HEK293 (cell line): ENCODE data around the gene ANKRD33B.

ENCODE experiments used
- CTCF ChIA-PET: fragments of 350-600 bp; formaldehyde crosslinking; extraction: SDS; loops from one replicate; lab custom pipeline; 2021; ENCODE audit warnings: antibody characterized with exemption; lab: Yijun Ruan, JAX
- POLR2A ChIA-PET: fragments of 300-600 bp; formaldehyde crosslinking; extraction: SDS; loops from one replicate; lab custom pipeline; 2020; ENCODE audit warnings: antibody characterized with exemption, inconsistent platforms; lab: Yijun Ruan, JAX
- H3K27ac ChIP-seq: fragments of 200-500 bp; sonication (Bioruptor generic); 2 replicates; pipeline ENCODE4 v1.5.1; 2014; ENCODE audit warnings: low read depth, low read length, control low read depth, inconsistent platforms; ENCODE audit errors: extremely low read depth
- H3K36me3 ChIP-seq, 2 experiments: fragments of 200-500 bp in 1 of 2; sonication (Bioruptor generic) in 1 of 2; 1 replicate in 1 of 2; 2 replicates in 1 of 2; pipeline ENCODE4 v1.5.1; 2014 to 2017; ENCODE audit warnings: inconsistent platforms in 2 of 2, low read length in 2 of 2; ENCODE audit not compliant: control insufficient read depth in 2 of 2, insufficient read depth in 1 of 2
- H3K4me1 ChIP-seq: fragments of 200-500 bp; sonication (Bioruptor generic); 2 replicates; pipeline ENCODE4 v1.5.1; 2014; ENCODE audit warnings: mild to moderate bottlenecking, low read length, inconsistent platforms; ENCODE audit not compliant: control insufficient read depth, insufficient read depth
- H3K4me3 ChIP-seq: 2 replicates; pipeline ENCODE4 v1.5.1; 2011; ENCODE audit warnings: low read depth, mild to moderate bottlenecking, control low read depth, low read length, moderate library complexity
- H3K9me3 ChIP-seq: fragments of 200-500 bp; sonication (Bioruptor generic); 2 replicates; pipeline ENCODE4 v1.5.1; 2014; ENCODE audit warnings: low read depth, low read length, inconsistent platforms; ENCODE audit not compliant: control insufficient read depth, insufficient read depth
- GFI1B ChIP-seq: fragments of 450-650 bp; formaldehyde crosslinking; IDR thresholded peaks from 2 replicates; pipeline ENCODE4 v1.5.1; 2016; ENCODE audit warnings: missing biosample characterization, missing genetic modification characterization
- SCRT2 ChIP-seq: fragments of 450-650 bp; formaldehyde crosslinking; IDR thresholded peaks from 2 replicates; pipeline ENCODE4 v1.5.1; 2016; ENCODE audit warnings: missing biosample characterization, missing genetic modification characterization
- ZBTB20 ChIP-seq: fragments of 450-650 bp; formaldehyde crosslinking; IDR thresholded peaks from 2 replicates; pipeline ENCODE4 v1.5.1; 2016; ENCODE audit warnings: missing biosample characterization, missing genetic modification characterization
- ZBTB8A ChIP-seq: fragments of 450-650 bp; formaldehyde crosslinking; IDR thresholded peaks from 2 replicates; pipeline ENCODE4 v1.5.1; 2016; ENCODE audit warnings: missing biosample characterization, missing genetic modification characterization
- ZNF169 ChIP-seq: fragments of 450-650 bp; formaldehyde crosslinking; IDR thresholded peaks from 2 replicates; pipeline ENCODE4 v1.5.1; 2016; ENCODE audit warnings: missing biosample characterization, missing genetic modification characterization
- ZNF223 ChIP-seq: fragments of 450-650 bp; formaldehyde crosslinking; IDR thresholded peaks from 2 replicates; pipeline ENCODE4 v1.5.1; 2016; ENCODE audit warnings: missing biosample characterization, missing genetic modification characterization
- ZNF514 ChIP-seq: fragments of 450-650 bp; formaldehyde crosslinking; IDR thresholded peaks from 2 replicates; pipeline ENCODE4 v1.5.1; 2016; ENCODE audit warnings: missing biosample characterization, missing genetic modification characterization
- ZNF747 ChIP-seq: fragments of 450-650 bp; formaldehyde crosslinking; IDR thresholded peaks from 2 replicates; pipeline ENCODE4 v1.5.1; 2016; ENCODE audit warnings: missing biosample characterization, missing genetic modification characterization
- ZNF776 ChIP-seq: fragments of 450-650 bp; formaldehyde crosslinking; IDR thresholded peaks from 2 replicates; pipeline ENCODE4 v1.5.0; 2017; ENCODE audit warnings: missing biosample characterization, missing genetic modification characterization, borderline replicate concordance
- ZNF777 ChIP-seq: fragments of 450-650 bp; formaldehyde crosslinking; IDR thresholded peaks from 2 replicates; pipeline ENCODE4 v1.5.1; 2017; ENCODE audit warnings: missing biosample characterization, missing genetic modification characterization, borderline replicate concordance
- TF ChIP-seq, protein P1 (sequence below): fragments of 450-650 bp; formaldehyde crosslinking; IDR thresholded peaks from 2 replicates; pipeline ENCODE4 v1.5.1; 2016; ENCODE audit warnings: missing biosample characterization, missing genetic modification characterization, low read depth
- TF ChIP-seq, protein P2 (sequence below): fragments of 450-650 bp; formaldehyde crosslinking; IDR thresholded peaks from 2 replicates; pipeline ENCODE4 v1.5.1; 2016; ENCODE audit warnings: missing biosample characterization, missing genetic modification characterization, low read depth
- TF ChIP-seq, protein P3 (sequence below): fragments of 450-650 bp; formaldehyde crosslinking; IDR thresholded peaks from 2 replicates; pipeline ENCODE4 v1.5.1; 2016; ENCODE audit warnings: missing biosample characterization, missing genetic modification characterization
- TF ChIP-seq, protein P4 (sequence below): fragments of 450-650 bp; formaldehyde crosslinking; IDR thresholded peaks from 2 replicates; pipeline ENCODE4 v1.5.1; 2016; ENCODE audit warnings: missing biosample characterization, missing genetic modification characterization, borderline replicate concordance

The ANKRD33B gene

DNA sequence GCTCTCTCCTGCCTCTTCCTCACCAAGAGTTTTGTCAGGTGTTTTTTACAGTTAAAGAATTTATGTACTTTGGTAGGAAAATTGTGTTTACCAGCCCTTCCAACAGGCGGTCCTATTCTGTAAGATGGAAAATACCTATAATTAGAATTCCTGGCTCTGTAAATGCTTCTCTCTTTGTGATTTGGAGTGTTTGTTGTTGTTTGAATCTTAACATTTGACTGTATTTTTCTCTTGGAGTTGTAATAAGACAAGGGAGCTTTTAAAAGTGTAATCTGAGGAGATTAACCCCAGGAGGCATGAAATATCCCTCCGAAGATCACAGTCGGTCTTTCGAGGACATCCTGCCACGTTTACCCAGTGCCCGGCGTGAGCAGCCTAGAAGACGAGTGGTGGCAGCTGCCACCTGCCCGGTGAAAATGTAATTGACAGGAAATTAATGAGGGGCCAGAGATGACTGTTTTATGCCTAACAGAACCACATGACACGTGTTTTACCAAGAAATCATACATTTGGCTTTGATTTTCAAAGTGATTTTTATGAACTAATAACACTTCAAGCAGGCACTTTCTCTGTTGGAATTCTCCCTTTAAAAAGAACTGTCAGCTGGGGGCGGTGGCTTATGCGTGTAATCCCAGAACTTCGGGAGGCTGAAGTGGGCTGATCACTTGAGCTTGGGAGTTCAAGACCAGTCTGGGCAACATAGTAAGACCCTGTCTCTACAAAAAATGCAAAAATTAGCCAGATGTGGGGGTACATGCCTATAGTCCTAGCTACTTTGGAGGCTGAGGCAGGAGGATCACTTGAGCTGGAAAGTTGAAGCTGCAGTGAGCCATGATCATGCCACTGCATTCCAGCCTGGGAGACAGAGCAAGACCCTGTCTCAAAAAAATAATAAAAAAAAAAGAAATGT, 20.0 kb downstream of the ANKRD33B start (continued):
- TF ChIP-seq, protein P1, sequence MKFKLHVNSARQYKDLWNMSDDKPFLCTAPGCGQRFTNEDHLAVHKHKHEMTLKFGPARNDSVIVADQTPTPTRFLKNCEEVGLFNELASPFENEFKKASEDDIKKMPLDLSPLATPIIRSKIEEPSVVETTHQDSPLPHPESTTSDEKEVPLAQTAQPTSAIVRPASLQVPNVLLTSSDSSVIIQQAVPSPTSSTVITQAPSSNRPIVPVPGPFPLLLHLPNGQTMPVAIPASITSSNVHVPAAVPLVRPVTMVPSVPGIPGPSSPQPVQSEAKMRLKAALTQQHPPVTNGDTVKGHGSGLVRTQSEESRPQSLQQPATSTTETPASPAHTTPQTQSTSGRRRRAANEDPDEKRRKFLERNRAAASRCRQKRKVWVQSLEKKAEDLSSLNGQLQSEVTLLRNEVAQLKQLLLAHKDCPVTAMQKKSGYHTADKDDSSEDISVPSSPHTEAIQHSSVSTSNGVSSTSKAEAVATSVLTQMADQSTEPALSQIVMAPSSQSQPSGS (tag by site-specific recombination), result 0 out of 2 replicates have a peak, but pooled peaks have one; percentile 1
- peak; percentile 84 for TF ChIP-seq GFI1B
- TF ChIP-seq ZNF514, result no peak
- 0 out of 2 replicates have a peak, but pooled peaks have one; percentile 21 for TF ChIP-seq ZBTB20 (tag by site-specific recombination)
- peak; percentile 76 for TF ChIP-seq ZBTB8A (tag by site-specific recombination)
- TF ChIP-seq ZNF777 (tag by site-specific recombination), result no peak
- no peak for TF ChIP-seq ZNF747 (tag by site-specific recombination)

DNA sequence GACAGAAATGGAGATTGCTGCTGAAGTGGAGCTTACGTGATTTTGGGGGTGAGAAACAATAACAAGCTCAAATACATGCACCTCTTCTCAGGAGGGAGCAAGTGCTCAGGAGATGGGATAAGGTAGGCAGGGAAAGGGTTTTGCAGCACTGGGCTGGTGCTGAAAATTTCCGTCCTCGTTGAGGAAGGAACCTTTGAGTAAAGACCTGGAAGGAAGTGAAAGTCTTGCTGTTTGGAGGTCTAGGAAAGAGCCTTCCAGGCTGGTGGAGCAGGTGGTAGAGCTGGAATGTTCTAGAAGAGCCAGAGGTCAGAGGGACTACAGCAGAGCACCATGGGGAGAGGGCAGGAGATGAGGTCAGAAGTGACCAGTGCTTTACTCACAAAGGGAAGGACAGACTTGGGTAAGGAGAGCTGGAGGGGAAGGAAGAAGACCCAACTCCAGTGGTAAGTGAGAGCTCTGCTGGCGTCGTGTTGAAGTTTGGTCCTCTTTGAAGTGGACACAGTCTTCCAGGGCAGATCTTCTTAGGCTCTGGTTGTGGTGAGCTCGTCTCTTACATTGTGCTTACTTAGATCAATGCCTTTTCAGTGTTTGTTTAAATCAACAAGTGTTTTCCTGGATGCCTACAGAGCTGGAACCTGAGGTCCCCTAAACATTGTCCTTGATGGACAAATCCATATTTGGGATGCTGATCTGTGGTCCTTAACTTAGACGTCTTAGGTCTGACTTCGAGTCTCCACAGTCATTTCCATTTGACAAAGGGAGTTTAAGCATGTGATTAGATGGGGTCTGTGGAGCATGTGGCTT, 21.0 kb downstream of the ANKRD33B start:
- Histone ChIP-seq H3K27ac (no peak overlapping the region), H3K4me3 (no peak overlapping the region), H3K36me3 (no peaks in the 10 kb centered on the region), H3K4me1 (peaks cover 18% of the 10 kb centered on the region)
- TF ChIP-seq, protein P2, sequence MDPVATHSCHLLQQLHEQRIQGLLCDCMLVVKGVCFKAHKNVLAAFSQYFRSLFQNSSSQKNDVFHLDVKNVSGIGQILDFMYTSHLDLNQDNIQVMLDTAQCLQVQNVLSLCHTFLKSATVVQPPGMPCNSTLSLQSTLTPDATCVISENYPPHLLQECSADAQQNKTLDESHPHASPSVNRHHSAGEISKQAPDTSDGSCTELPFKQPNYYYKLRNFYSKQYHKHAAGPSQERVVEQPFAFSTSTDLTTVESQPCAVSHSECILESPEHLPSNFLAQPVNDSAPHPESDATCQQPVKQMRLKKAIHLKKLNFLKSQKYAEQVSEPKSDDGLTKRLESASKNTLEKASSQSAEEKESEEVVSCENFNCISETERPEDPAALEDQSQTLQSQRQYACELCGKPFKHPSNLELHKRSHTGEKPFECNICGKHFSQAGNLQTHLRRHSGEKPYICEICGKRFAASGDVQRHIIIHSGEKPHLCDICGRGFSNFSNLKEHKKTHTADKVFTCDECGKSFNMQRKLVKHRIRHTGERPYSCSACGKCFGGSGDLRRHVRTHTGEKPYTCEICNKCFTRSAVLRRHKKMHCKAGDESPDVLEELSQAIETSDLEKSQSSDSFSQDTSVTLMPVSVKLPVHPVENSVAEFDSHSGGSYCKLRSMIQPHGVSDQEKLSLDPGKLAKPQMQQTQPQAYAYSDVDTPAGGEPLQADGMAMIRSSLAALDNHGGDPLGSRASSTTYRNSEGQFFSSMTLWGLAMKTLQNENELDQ (tag by site-specific recombination), result no peak
- TF ChIP-seq ZNF776 (tag by site-specific recombination) (no peak), SCRT2 (peak; percentile 92), ZNF223 (tag by site-specific recombination) (no peak), ZNF169 (tag by site-specific recombination) (no peak)
- TF ChIP-seq, protein P3, sequence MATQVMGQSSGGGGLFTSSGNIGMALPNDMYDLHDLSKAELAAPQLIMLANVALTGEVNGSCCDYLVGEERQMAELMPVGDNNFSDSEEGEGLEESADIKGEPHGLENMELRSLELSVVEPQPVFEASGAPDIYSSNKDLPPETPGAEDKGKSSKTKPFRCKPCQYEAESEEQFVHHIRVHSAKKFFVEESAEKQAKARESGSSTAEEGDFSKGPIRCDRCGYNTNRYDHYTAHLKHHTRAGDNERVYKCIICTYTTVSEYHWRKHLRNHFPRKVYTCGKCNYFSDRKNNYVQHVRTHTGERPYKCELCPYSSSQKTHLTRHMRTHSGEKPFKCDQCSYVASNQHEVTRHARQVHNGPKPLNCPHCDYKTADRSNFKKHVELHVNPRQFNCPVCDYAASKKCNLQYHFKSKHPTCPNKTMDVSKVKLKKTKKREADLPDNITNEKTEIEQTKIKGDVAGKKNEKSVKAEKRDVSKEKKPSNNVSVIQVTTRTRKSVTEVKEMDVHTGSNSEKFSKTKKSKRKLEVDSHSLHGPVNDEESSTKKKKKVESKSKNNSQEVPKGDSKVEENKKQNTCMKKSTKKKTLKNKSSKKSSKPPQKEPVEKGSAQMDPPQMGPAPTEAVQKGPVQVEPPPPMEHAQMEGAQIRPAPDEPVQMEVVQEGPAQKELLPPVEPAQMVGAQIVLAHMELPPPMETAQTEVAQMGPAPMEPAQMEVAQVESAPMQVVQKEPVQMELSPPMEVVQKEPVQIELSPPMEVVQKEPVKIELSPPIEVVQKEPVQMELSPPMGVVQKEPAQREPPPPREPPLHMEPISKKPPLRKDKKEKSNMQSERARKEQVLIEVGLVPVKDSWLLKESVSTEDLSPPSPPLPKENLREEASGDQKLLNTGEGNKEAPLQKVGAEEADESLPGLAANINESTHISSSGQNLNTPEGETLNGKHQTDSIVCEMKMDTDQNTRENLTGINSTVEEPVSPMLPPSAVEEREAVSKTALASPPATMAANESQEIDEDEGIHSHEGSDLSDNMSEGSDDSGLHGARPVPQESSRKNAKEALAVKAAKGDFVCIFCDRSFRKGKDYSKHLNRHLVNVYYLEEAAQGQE (tag by site-specific recombination), result peak; percentile 18; the same call in 1 of the 2 replicates
- TF ChIP-seq, protein P4, sequence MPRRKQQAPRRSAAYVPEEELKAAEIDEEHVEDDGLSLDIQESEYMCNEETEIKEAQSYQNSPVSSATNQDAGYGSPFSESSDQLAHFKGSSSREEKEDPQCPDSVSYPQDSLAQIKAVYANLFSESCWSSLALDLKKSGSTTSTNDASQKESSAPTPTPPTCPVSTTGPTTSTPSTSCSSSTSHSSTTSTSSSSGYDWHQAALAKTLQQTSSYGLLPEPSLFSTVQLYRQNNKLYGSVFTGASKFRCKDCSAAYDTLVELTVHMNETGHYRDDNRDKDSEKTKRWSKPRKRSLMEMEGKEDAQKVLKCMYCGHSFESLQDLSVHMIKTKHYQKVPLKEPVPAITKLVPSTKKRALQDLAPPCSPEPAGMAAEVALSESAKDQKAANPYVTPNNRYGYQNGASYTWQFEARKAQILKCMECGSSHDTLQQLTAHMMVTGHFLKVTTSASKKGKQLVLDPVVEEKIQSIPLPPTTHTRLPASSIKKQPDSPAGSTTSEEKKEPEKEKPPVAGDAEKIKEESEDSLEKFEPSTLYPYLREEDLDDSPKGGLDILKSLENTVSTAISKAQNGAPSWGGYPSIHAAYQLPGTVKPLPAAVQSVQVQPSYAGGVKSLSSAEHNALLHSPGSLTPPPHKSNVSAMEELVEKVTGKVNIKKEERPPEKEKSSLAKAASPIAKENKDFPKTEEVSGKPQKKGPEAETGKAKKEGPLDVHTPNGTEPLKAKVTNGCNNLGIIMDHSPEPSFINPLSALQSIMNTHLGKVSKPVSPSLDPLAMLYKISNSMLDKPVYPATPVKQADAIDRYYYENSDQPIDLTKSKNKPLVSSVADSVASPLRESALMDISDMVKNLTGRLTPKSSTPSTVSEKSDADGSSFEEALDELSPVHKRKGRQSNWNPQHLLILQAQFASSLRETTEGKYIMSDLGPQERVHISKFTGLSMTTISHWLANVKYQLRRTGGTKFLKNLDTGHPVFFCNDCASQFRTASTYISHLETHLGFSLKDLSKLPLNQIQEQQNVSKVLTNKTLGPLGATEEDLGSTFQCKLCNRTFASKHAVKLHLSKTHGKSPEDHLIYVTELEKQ (tag by site-specific recombination), result no peak
- TF ChIP-seq, all 188 proteins: peak for 2
- POLR2A ChIA-PET, result interaction anchor here (0.7 kb wide), 1 partner anchor 18 kb away, joined by 3 read pairs; no protein-coding TSS in a partner anchor
- CTCF ChIA-PET, result interaction anchor here (0.6 to 1.2 kb wide), 6 partner anchors 40 to 150 kb away, joined by 3 to 4 read pairs (median 4); no protein-coding TSS in a partner anchor
- H3K9me3 ChIP-seq, result no peaks in the 10 kb centered on the region
